ENCODE measurements around the gene SPAG5. TPM values are rescaled to one million over a fixed set of nuclear protein-coding genes. Genes with fewer than 3 reads are reported as not detected.
A peak's percentile ranks its signal among the peaks of the same experiment; 100 is the strongest.

Gene SPAG5
- total RNA-seq, 4 donors from 2014 or later: 40.3 to 67.7 (median 49.6) TPM

GRCh38 chr17:28573966-28574480, 24.8 kb downstream of the SPAG5 start:
- Histone ChIP-seq H3K27me3 (no peaks in the 10 kb centered on the region), H3K27ac (no peak overlapping the region), H3K36me3 (peaks cover 0 to 6% (median 0%) of the 10 kb centered on the region in 3 donors), H3K9me3 (no peaks in the 10 kb centered on the region), H3K4me1 (peaks cover 0 to 53% (median 14%) of the 10 kb centered on the region in 4 donors), H3K4me3 (no peak overlapping the region)
- peak in 1 of 3 donors; percentile 44 for DNase-seq
- TF ChIP-seq POLR2A (IDR thresholded peaks at IDR 0.05): no peak
- TF ChIP-seq CTCF (IDR thresholded peaks at IDR 0.05): no peak

GRCh38 chr17:28573521-28573920, 25.3 kb downstream of the SPAG5 start:
- H3K36me3 ChIP-seq: peaks cover 0 to 7% (median 0%) of the 10 kb centered on the region in 3 donors
- H3K9me3 ChIP-seq: no peaks in the 10 kb centered on the region
- no peak overlapping the region for H3K4me3 ChIP-seq
- no peaks in the 10 kb centered on the region for H3K27me3 ChIP-seq
- H3K4me1 ChIP-seq: peaks cover 0 to 53% (median 14%) of the 10 kb centered on the region in 4 donors
- peak in 1 of 3 donors; percentile 43 for DNase-seq
- TF ChIP-seq POLR2A (IDR thresholded peaks at IDR 0.05) (no peak), CTCF (IDR thresholded peaks at IDR 0.05) (no peak)
- H3K27ac ChIP-seq: no peak overlapping the region

- H3K27me3 ChIP-seq: no peaks in the 10 kb centered on the region
- no peak overlapping the region for H3K4me3 ChIP-seq
- peaks cover 0 to 53% (median 14%) of the 10 kb centered on the region in 4 donors for H3K4me1 ChIP-seq
- H3K36me3 ChIP-seq: peaks cover 0 to 8% (median 0%) of the 10 kb centered on the region in 3 donors
- TF ChIP-seq CTCF (IDR thresholded peaks at IDR 0.05): no peak
- TF ChIP-seq POLR2A (IDR thresholded peaks at IDR 0.05): no peak
- DNase-seq: peak in 1 of 3 donors; percentile 47
- H3K9me3 ChIP-seq: no peaks in the 10 kb centered on the region
- H3K27ac ChIP-seq: peak overlapping the region in 1 of 4 donors; percentile 86
These were observed 25.8 kb downstream of the SPAG5 start for GRCh38 chr17:28573040-28573380.

- TF ChIP-seq POLR2A (IDR thresholded peaks at IDR 0.05) (peak in 1 of 2 donors; percentile 35), CTCF (IDR thresholded peaks at IDR 0.05) (no peak)
- no peaks in the 10 kb centered on the region for H3K9me3 ChIP-seq
- peak in 1 of 3 donors; percentile 66 for DNase-seq
- no peaks in the 10 kb centered on the region for H3K27me3 ChIP-seq
- peak overlapping the region in 3 of 4 donors; percentile 79 to 93 (median 89) for H3K4me3 ChIP-seq
- peaks cover 0 to 54% (median 15%) of the 10 kb centered on the region in 4 donors for H3K4me1 ChIP-seq
- H3K27ac ChIP-seq: peak overlapping the region in 3 of 4 donors; percentile 82 to 91 (median 86)
- H3K36me3 ChIP-seq: peaks cover 0 to 8% (median 0%) of the 10 kb centered on the region in 3 donors
These were observed 26.4 kb downstream of the SPAG5 start for GRCh38 chr17:28572259-28573039.

GRCh38 chr17:28571361-28572122, 27.3 kb downstream of the SPAG5 start, which contains the start of gene PIGS:
PIGS (minus strand) TSS chr17:28571524; CDS start chr17:28571496, 28 bp downstream.
- TF ChIP-seq POLR2A (IDR thresholded peaks at IDR 0.05) (peak; percentile 87 to 94), CTCF (IDR thresholded peaks at IDR 0.05) (no peak)
- H3K36me3 ChIP-seq: peaks cover 0 to 17% (median 0%) of the 10 kb centered on the region in 3 donors
- H3K4me3 ChIP-seq: peak within 1 kb of the TSS; percentile 79 to 93 (median 88)
- H3K27ac ChIP-seq: peak within 1 kb of the TSS; percentile 82 to 91 (median 86)
- peaks cover 5 to 53% (median 13%) of the 10 kb centered on the region in 4 donors for H3K4me1 ChIP-seq
- H3K9me3 ChIP-seq: no peaks in the 10 kb centered on the region
- H3K27me3 ChIP-seq: no peaks in the 10 kb centered on the region
- DNase-seq: peak; percentile 94 to 98 (median 97)
